GM10847 (cell line): ENCODE data around the gene CD55.

Experiments used
- POLR2A ChIP-seq: IDR thresholded peaks from 2 replicates; pipeline ENCODE4 v1.6.1; 2011; ENCODE audit not compliant: insufficient read length; ENCODE audit errors: extremely low read depth

CD55 gene

GRCh38 chr1:207316622-207317391, 4.7 kb upstream of the CD55 start:
- no peak for TF ChIP-seq POLR2A

- no peak for TF ChIP-seq POLR2A
Measured at GRCh38 chr1:207317561-207317960, 3.9 kb upstream of the CD55 start.

- no peak for TF ChIP-seq POLR2A
Measured at GRCh38 chr1:207318072-207318619, 3.3 kb upstream of the CD55 start.

- TF ChIP-seq POLR2A: no peak
Measured at GRCh38 chr1:207319199-207319598, 2.3 kb upstream of the CD55 start.

- TF ChIP-seq POLR2A: no peak
Measured at GRCh38 chr1:207321790-207322645, 540 bp downstream of the CD55 start.

GRCh38 chr1:207323425-207324225, 2.1 kb downstream of the CD55 start:
- TF ChIP-seq POLR2A: no peak

GRCh38 chr1:207328004-207328403, 6.5 kb downstream of the CD55 start:
- TF ChIP-seq POLR2A: no peak

- TF ChIP-seq POLR2A: no peak
Measured at GRCh38 chr1:207328908-207329440, 7.5 kb downstream of the CD55 start.

- TF ChIP-seq POLR2A: no peak
Measured at GRCh38 chr1:207329469-207329868, 8.0 kb downstream of the CD55 start.

- no peak for TF ChIP-seq POLR2A
Measured at GRCh38 chr1:207330011-207330710, 8.7 kb downstream of the CD55 start.

- TF ChIP-seq POLR2A: no peak
Measured at GRCh38 chr1:207331354-207332313, 10.2 kb downstream of the CD55 start.

- TF ChIP-seq POLR2A: no peak
Measured at GRCh38 chr1:207333009-207333600, 11.6 kb downstream of the CD55 start.

GRCh38 chr1:207333620-207334019, 12.1 kb downstream of the CD55 start:
- no peak for TF ChIP-seq POLR2A
